ENCODE data around the gene ATXN7.

DNA sequence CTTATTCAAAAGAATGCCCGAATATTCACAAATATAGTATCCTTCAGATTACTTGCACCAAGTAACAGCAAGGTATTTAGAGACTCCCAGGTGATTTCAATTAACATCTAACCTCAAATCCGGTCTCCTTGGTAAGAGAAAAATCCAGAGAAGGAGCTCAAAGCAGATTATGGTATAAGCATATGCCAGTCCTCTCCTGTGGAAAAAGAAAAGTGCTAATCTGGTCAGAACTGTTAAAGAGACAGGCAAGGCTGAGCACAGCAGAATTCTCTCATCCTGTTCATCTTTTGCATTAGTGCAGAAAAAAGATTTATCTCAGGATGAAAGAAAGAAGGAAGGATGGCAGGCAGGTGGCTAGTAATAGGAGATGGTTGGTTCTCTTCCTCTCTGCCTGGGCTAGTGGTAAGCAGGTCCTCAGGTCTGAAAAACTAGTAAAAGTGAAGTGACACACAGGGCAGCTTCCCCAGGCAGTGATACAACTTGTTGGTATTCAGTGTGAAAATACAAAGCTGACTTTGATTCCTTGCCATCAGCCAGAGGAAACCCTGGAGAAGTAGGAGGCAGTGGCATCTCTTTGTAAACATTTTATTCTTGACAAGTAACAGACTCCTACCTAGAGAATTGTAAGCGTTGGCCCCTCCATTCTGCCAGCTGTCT, 14.2 kb downstream of the ATXN7 start:
- TF ChIP-seq TAF1 (IDR thresholded peaks at IDR 0.05; ENCODE audit: borderline replicate concordance, insufficient read depth, low read length) (no peak), SIN3A (IDR thresholded peaks at IDR 0.05; ENCODE audit: borderline replicate concordance, insufficient read depth, low read length) (no peak), POLR2AphosphoS5 (IDR thresholded peaks at IDR 0.05; ENCODE audit: low read depth, low read length) (no peak), FOXP2 (optimal IDR thresholded peaks at IDR 0.05; ENCODE audit: borderline replicate concordance, extremely low read depth, extremely low read length, insufficient read depth) (no peak)
- TF ChIP-seq, protein P1, sequence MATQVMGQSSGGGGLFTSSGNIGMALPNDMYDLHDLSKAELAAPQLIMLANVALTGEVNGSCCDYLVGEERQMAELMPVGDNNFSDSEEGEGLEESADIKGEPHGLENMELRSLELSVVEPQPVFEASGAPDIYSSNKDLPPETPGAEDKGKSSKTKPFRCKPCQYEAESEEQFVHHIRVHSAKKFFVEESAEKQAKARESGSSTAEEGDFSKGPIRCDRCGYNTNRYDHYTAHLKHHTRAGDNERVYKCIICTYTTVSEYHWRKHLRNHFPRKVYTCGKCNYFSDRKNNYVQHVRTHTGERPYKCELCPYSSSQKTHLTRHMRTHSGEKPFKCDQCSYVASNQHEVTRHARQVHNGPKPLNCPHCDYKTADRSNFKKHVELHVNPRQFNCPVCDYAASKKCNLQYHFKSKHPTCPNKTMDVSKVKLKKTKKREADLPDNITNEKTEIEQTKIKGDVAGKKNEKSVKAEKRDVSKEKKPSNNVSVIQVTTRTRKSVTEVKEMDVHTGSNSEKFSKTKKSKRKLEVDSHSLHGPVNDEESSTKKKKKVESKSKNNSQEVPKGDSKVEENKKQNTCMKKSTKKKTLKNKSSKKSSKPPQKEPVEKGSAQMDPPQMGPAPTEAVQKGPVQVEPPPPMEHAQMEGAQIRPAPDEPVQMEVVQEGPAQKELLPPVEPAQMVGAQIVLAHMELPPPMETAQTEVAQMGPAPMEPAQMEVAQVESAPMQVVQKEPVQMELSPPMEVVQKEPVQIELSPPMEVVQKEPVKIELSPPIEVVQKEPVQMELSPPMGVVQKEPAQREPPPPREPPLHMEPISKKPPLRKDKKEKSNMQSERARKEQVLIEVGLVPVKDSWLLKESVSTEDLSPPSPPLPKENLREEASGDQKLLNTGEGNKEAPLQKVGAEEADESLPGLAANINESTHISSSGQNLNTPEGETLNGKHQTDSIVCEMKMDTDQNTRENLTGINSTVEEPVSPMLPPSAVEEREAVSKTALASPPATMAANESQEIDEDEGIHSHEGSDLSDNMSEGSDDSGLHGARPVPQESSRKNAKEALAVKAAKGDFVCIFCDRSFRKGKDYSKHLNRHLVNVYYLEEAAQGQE (IDR thresholded peaks at IDR 0.05; ENCODE audit: insufficient read depth in 1 of 2, low read depth in 2 of 2, low read length in 2 of 2): no peak

Measured in PFSK-1 (cell line).